SK-N-SH treated with all-trans-retinoic acid at 6 μM for 48 hours (cell line): ENCODE data around the gene SPEN.
"Not testable (repeated sequence)": the region's sequence is repeated elsewhere in the genome, so short reads cannot be mapped to it uniquely, and the experiment has no call there.

ENCODE experiments used
- ATAC-seq: fragments of 200-7000 bp; cut with Tn5 transposase; 3 replicates; pipeline ENCODE4 v1.9.1; 2020; ENCODE audit warnings: mild to moderate bottlenecking, moderate library complexity
- ARNTL ChIP-seq: fragments of 450-650 bp; formaldehyde crosslinking; IDR thresholded peaks from 2 replicates; pipeline ENCODE4 v1.5.0; 2020; ENCODE audit warnings: low read depth, mild to moderate bottlenecking, moderate library complexity, borderline replicate concordance
- BACH2 ChIP-seq: fragments of 250-450 bp; sonication (Bioruptor Pico); IDR thresholded peaks from 2 replicates; pipeline ENCODE4 v1.9.0; 2021; ENCODE audit warnings: mild to moderate bottlenecking, borderline replicate concordance
- CREB5 ChIP-seq: fragments of 250-450 bp; sonication (Bioruptor Pico); IDR thresholded peaks from 2 replicates; pipeline ENCODE4 v1.5.1; 2020; ENCODE audit warnings: low read depth, mild to moderate bottlenecking, moderate library complexity
- CSDC2 ChIP-seq: fragments of 250-450 bp; sonication (Bioruptor Pico); IDR thresholded peaks from 2 replicates; pipeline ENCODE4 v1.5.0; 2020; ENCODE audit warnings: mild to moderate bottlenecking, moderate library complexity
- CSRNP3 ChIP-seq: fragments of 250-450 bp; sonication (Bioruptor Pico); IDR thresholded peaks from 2 replicates; pipeline ENCODE4 v1.5.1; 2021; ENCODE audit warnings: mild to moderate bottlenecking, moderate library complexity
- ESRRG ChIP-seq: fragments of 250-450 bp; sonication (Bioruptor Pico); IDR thresholded peaks from 2 replicates; pipeline ENCODE4 v1.6.1; 2021; ENCODE audit warnings: mild to moderate bottlenecking
- OSR1 ChIP-seq: fragments of 250-450 bp; sonication (Bioruptor Pico); IDR thresholded peaks from 2 replicates; pipeline ENCODE4 v1.8.0; 2022; ENCODE audit warnings: moderate library complexity, mild to moderate bottlenecking, inconsistent platforms
- PATZ1 ChIP-seq: fragments of 250-450 bp; sonication (Bioruptor Pico); IDR thresholded peaks from 2 replicates; pipeline ENCODE4 v1.8.0; 2020; ENCODE audit warnings: mild to moderate bottlenecking, moderate library complexity, borderline replicate concordance
- POU6F1 ChIP-seq: fragments of 250-450 bp; sonication (Bioruptor Pico); IDR thresholded peaks from 2 replicates; pipeline ENCODE4 v1.8.0; 2021; ENCODE audit warnings: low read depth, mild to moderate bottlenecking, moderate library complexity, borderline replicate concordance
- PPARA ChIP-seq: fragments of 250-450 bp; sonication (Bioruptor Pico); IDR thresholded peaks from 2 replicates; pipeline ENCODE4 v1.5.0; 2020; ENCODE audit warnings: mild to moderate bottlenecking, borderline replicate concordance
- SNAI2 ChIP-seq: fragments of 250-450 bp; sonication (Bioruptor Pico); IDR thresholded peaks from 2 replicates; pipeline ENCODE4 v1.5.0; 2020; ENCODE audit warnings: mild to moderate bottlenecking, moderate library complexity
- TCF4 ChIP-seq: fragments of 250-450 bp; sonication (Bioruptor Pico); IDR thresholded peaks from 2 replicates; pipeline ENCODE4 v1.8.0; 2021; ENCODE audit warnings: mild to moderate bottlenecking, moderate library complexity, borderline replicate concordance
- TOX ChIP-seq: fragments of 250-450 bp; sonication (Bioruptor Pico); IDR thresholded peaks from 2 replicates; pipeline ENCODE4 v1.8.0; 2021; ENCODE audit warnings: mild to moderate bottlenecking, moderate library complexity, borderline replicate concordance
- TSHZ2 ChIP-seq: fragments of 250-450 bp; sonication (Bioruptor Pico); IDR thresholded peaks from 2 replicates; pipeline ENCODE4 v1.5.0; 2020; ENCODE audit warnings: mild to moderate bottlenecking, moderate library complexity
- ZC3H10 ChIP-seq: fragments of 250-450 bp; sonication (Bioruptor Pico); IDR thresholded peaks from 2 replicates; pipeline ENCODE4 v1.5.1; 2021; ENCODE audit warnings: mild to moderate bottlenecking, moderate library complexity
- ZFP3 ChIP-seq: fragments of 250-450 bp; sonication (Bioruptor Pico); IDR thresholded peaks from 2 replicates; pipeline ENCODE4 v1.5.0; 2020; ENCODE audit warnings: mild to moderate bottlenecking, moderate library complexity
- ZNF565 ChIP-seq: fragments of 450-650 bp; formaldehyde crosslinking; conservative IDR thresholded peaks from 2 replicates; pipeline ENCODE4 v1.5.0; 2020; ENCODE audit warnings: low read depth, mild to moderate bottlenecking, moderate library complexity
- ZNF70 ChIP-seq: fragments of 450-650 bp; formaldehyde crosslinking; IDR thresholded peaks from 2 replicates; pipeline ENCODE4 v1.5.0; 2020; ENCODE audit warnings: mild to moderate bottlenecking, moderate library complexity
- ZNF8 ChIP-seq: fragments of 450-650 bp; formaldehyde crosslinking; IDR thresholded peaks from 2 replicates; pipeline ENCODE4 v1.5.0; 2020; ENCODE audit warnings: mild to moderate bottlenecking, moderate library complexity

Gene SPEN

GRCh38 chr1:15918962-15919715 lies 71.6 kb downstream of the SPEN start:
- TF ChIP-seq SNAI2 (CRISPR knock-in tag) (no peak), PATZ1 (CRISPR knock-in tag) (no peak), TSHZ2 (no peak)
- ATAC-seq, result peak; percentile 91

GRCh38 chr1:15923241-15923640 lies 75.7 kb downstream of the SPEN start:
- 0 out of 3 replicates have a peak, but pooled peaks have one; percentile 17 for ATAC-seq
- TF ChIP-seq TOX (CRISPR knock-in tag), result no peak
- TF ChIP-seq ZNF70 (CRISPR knock-in tag), result no peak
- no peak for TF ChIP-seq CSRNP3
- TF ChIP-seq CSDC2, result no peak
- TF ChIP-seq ARNTL (CRISPR knock-in tag), result no peak
- no peak for TF ChIP-seq TSHZ2
- TF ChIP-seq ZNF565 (CRISPR knock-in tag), result no peak
- no peak for TF ChIP-seq ZNF8
- TF ChIP-seq ZC3H10 (CRISPR knock-in tag), result no peak

GRCh38 chr1:15926448-15926847 lies 78.9 kb downstream of the SPEN start:
- not testable (repeated sequence) for ATAC-seq

- ATAC-seq, result no peak
- TF ChIP-seq ESRRG (CRISPR knock-in tag) (no peak), ZNF8 (no peak), TOX (CRISPR knock-in tag) (no peak), PATZ1 (CRISPR knock-in tag) (no peak), CREB5 (CRISPR knock-in tag) (no peak), SNAI2 (CRISPR knock-in tag) (no peak), POU6F1 (CRISPR knock-in tag) (no peak), OSR1 (no peak), ZFP3 (CRISPR knock-in tag) (no peak), PPARA (no peak), TCF4 (CRISPR knock-in tag) (no peak), BACH2 (CRISPR knock-in tag) (no peak), ZNF70 (CRISPR knock-in tag) (no peak), CSDC2 (no peak), ZNF565 (CRISPR knock-in tag) (no peak)
Observed at GRCh38 chr1:15928971-15929965, 81.8 kb downstream of the SPEN start.
